ENCODE data around the gene IL10RB.
"Not testable (repeated sequence)": the region's sequence is repeated elsewhere in the genome, so short reads cannot be mapped to it uniquely, and the experiment has no call there.

Gene IL10RB

DNA sequence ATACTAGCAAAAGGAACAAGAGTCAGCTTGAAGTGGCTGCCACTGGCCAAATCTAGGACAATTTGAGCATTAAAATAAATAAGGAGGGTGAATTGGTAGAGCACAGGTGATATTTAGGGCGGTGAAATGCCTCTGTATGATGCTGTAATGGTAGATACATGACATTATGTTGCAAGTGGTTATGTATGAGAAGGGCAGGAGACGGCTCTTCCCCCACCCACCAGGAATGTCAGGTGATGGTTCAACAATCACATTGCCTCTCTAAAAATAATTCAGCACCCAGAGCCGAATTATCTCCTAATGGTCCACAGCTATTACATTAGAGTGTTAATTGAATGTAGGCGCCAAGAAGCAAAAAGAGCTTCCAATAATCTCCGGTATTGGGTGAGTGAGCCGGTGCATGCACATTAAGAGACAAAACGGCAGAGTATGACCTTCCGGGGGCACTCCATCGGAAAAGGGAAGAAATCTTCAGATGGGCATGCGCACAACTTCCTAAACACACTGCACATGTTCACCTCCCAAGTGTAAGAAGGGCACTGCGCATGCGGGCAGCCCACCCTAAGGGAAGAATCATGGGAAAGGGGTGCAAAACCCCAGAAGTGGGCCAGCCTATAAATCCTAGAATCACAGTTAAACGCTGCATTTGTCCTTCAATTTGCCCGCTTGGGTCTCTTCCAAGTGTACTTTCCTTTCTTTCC lies 51.8 kb downstream of the IL10RB start:
- Histone ChIP-seq H3K27ac (peak overlapping the region in 2 of 21 experiments; percentile 7 to 49), H3K4me3 (no peak overlapping the region)

DNA sequence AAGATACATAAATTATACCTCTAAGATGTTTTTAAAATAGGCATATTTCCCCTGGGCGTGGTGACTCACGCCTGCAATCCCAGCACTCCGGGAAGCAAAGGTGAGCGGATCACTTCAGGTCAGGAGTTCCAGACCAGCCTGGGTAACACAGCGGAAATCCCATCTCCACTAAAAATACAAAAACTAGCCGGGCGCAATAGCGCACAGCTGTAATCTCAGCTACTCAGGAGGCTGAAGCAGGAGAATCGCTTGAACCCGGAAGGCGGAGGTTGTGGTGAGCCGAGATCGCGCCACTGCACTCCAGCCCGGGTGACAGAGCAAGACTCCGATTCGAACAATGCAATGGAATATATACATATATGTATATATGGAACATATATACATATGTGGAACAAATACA lies 54.8 kb downstream of the IL10RB start:
- H3K27ac ChIP-seq, H3K4me3 ChIP-seq: not testable (repeated sequence)

DNA sequence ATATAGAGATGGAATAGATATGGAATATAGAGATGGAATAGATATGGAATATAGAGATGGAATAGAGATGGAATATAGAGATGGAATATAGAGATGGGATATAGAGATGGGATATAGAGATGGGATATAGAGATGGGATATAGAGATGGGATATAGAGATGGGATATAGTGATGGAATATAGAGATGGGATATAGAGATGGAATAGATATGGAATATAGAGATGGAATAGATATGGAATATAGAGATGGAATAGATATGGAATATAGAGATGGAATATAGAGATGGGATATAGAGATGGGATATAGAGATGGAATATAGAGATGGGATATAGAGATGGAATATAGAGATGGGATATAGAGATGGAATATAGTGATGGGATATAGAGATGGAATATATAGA lies 57.4 kb downstream of the IL10RB start:
- peak overlapping the region in 3 of 7 experiments; percentile 76 to 100 (median 91) for H3K4me3 ChIP-seq
- H3K27ac ChIP-seq: peak overlapping the region in 2 of 21 experiments; percentile 99

DNA sequence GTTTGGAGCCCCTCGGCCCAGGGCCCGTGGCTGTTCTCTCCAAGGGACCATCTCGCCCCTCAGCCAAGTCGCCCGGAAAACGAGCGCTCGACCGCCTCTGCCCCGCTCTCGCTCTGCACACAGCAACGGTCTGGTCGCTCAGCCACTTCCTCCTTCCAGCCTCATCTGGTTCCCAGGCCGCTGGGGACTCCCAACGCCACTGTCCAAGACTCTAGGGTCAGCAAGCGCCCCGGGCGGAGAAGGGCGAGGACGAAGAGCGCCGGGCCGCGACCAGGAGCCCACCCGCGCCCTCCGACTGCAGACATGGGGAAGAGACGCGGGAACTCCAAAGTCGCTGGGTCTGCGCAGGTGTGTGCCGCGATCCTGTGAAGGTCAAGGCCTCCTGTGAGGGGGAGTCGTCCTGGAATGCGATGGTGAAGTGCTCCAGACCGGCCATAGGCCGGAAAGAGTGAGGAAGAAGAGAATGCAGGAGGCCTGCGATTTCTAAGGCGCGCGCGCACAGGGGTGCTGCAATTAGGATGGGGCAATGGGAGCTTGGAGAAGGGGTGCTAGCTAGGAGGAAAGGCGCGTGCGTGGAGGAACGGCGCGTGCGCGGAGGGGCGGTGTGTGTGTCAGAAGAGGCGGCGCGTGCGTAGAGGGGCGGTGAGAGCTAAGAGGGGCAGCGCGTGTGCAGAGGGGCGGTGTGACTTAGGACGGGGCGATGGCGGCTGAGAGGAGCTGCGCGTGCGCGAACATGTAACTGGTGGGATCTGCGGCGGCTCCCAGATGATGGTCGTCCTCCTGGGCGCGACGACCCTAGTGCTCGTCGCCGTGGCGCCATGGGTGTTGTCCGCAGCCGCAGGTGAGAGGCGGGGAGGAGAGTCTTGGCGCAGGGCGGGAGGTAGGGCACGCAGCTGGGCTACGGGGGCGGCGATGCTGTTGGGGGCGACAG lies 58.4 kb downstream of the IL10RB start, which contains the start of gene IFNAR1:
IFNAR1 (plus strand) TSS at position 680 of the 931 bp plus-strand sequence; CDS start at position 766, 86 bp downstream.
- H3K27ac ChIP-seq: peak within 1 kb of the TSS; percentile 89 to 100 (median 98)
- peak within 1 kb of the TSS; percentile 76 to 100 (median 87) for H3K4me3 ChIP-seq

DNA sequence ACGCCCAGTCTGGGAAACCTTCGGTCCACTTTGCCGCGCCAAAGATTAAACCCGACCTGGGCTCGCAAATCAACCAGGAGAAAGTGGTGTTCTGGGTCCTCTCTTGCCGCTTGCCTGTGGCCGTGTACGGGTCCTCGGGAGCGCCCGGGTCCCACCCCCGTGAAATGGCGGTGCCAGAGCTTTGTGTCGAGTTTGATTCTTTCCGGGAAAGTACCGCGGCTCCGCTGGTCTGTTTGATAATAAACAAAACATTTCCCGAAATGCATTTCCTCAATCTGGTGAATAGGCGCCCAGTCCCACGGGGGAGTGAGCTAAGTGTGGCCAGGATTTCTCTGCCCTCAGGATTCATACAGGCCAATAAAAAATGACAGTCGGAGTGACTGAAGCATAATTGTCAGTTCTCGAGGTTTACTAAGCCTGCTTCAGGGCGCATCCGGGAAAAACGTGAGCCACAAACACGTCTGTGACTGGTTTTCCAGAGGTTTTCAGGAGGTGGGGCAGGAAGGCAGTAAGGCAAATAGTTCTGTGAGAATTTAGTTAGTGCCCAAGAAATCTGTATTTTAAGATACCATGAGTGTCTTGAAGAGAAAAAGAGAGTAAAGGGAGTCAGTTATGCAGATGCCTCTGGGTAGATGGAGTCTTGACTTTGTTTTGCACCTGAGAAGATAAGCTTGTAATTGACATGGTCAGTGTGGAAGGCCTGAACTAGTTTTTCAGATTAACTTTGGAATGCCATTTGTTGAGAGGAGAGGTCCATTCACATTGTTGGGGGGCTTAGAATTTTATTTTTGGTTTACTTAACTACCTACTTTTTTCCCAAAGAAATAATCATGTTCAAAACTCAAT lies 59.3 kb downstream of the IL10RB start:
- Histone ChIP-seq H3K4me3 (peak overlapping the region; percentile 76 to 100 (median 87)), H3K27ac (peak overlapping the region; percentile 89 to 100 (median 98))

DNA sequence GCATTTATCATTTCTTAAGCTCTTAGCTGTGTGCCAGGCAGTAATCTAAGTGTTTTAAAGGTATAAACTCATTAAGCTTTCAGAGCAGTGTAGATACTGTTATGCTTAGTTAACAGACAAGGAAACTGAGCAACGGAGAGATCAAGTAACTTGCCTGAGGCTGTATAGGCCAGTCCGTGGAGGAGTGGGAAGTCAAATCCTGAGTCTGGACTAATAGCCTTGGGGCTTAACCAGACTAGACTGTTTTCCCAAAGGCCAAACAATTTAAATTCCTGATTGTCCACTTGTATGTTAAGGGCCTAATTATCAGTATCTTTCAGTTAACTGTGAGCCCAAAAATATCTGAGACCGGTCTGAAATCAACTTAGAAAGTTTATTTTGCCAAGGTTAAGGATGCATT lies 61.2 kb downstream of the IL10RB start:
- H3K4me3 ChIP-seq: no peak overlapping the region
- no peak overlapping the region for H3K27ac ChIP-seq

DNA sequence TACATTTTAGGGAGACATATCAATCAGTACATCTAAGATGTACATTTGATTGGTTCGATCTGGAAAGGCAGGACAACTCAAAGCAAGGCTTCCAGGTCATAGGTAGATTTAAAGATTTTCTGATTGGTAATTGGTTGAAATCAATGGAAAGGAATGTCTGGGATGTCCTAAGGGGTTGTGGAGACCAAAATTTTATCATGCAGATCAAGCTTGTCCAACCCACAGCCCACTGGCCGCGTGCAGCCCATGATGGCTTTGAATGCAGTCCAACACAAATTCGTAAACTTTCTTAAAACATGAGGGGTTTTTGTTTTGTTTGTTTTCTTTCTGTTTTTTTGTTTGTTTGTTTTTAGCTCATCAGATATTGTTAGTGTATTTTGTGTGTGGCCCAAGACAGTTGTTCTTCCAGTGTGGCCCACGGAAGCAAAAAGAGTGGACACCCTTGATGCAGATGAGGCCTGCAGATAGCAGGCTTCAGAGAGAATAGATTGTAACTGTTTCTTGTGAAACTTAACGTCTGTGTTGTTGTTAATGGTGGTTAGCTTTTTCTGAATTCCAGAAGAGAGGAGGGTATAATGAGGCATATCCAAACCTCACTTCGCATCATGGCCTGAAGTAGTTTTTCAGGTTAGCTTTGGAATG lies 61.7 kb downstream of the IL10RB start:
- H3K27ac ChIP-seq: no peak overlapping the region
- no peak overlapping the region for H3K4me3 ChIP-seq

DNA sequence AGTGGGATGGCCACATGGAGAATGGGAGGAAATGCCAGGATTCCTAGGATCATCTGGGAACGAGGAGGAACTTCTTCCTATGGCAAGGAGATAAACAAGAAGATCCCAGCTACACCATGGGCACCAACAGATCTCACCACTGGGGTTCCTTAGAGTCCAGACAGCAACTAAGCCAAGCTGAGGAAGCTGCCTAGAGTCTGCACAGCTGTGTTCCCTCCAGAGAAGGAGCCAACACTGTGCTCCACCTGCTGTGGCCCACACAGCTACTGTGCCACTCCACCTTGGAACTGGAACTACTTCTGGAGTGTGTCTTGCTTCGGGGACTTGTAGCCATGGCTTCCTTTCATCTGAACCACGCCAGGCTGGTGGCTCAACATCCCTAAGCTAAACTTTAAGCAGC lies 64.6 kb downstream of the IL10RB start:
- Histone ChIP-seq H3K27ac (peak overlapping the region in 1 of 21 experiments; percentile 8), H3K4me3 (no peak overlapping the region)

DNA sequence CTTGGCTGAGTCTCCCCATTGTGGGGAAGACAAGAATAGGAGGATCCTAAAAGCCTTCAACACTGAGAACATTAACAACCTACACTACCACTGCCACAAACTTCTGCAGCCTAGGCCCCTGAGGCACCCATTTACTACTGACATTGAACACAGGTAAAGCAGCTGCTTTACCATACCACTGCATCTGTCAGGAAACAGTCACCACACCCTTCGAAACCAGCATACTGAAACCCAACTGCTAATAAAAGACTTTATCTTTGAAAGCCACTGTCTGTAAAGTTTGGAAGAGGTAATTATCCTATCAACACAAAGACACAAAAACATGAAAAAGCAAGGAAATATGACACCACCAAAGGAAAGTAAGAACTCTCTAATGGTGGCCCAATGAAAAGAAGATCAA lies 66.0 kb downstream of the IL10RB start:
- H3K4me3 ChIP-seq: no peak overlapping the region
- peak overlapping the region in 1 of 21 experiments; percentile 27 for H3K27ac ChIP-seq

DNA sequence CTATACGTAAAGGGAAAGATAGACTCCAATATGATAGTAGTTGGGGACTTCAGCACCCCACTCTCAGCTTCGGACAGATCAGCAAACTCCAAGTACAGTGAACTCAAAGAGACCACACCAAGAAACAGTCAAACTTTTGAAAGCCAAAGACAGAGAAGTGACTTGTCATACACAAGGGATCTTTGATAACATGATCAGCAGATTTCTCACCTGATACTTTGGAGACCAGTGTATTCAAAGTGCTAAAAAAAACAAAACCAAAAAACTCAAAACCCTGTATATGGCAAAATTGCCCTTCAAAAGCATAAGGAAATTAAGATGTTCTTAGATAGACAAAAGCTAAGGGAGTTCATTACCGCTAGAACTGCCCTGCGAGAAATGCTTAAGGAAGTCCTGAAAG lies 68.0 kb downstream of the IL10RB start:
- no peak overlapping the region for H3K27ac ChIP-seq
- no peak overlapping the region for H3K4me3 ChIP-seq

DNA sequence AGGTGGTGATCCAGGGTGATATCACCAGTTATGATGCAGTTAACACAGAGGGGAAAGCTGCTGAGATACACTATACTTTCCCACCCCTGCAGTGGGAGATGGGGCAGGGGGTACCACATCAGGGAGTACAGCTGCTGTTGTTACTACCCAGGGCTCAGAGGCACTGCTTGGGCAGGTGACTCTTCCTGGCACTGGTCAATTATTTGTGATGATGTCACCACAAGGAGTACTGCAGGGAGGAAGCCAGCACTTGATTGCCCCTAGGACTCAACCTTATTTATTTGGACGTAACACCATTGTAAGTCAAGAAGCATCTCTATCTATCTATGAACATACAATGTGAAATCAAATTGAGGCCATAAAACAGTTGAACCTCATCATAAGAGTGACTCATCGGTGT lies 68.7 kb downstream of the IL10RB start:
- H3K27ac ChIP-seq: no peak overlapping the region
- no peak overlapping the region for H3K4me3 ChIP-seq

DNA sequence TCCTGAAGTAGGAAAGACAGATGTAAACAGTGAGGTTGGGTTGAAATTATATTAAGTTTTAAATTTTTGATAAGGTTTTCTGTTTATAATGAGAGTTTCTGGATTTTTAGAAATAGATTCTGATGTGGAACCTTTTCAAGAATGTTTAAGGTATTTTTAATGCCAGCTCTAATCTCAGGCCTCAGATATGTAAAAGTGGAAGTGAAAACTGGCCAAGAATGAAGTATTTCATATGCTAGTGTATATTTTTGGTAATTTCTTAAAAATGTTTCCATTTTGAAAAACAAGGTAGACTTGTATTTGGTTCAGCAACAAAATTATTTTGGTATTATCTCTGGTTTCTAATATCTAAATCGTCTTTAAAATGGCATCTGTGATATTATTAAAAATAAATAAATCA lies 73.0 kb downstream of the IL10RB start:
- Histone ChIP-seq H3K27ac (no peak overlapping the region), H3K4me3 (no peak overlapping the region)

DNA sequence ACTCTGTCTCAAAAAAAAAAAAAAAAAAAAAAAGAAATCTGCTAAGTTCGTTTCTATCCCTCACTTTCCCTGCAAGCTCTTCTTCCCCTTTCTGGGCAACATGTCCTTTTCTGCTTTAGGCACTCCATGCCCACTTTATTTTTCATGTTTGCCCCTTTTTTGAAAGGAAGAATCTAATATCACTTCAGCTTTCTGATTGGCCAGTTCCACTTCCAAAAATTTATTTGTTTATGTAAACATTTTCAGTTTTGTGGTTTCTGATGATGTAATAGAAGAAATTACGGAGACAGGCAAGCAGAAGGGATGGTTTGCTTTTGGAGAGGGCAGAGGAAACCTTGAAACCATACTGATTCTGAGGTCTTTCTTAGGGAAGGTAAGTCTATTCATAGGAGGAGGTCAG lies 73.8 kb downstream of the IL10RB start:
- peak overlapping the region in 1 of 21 experiments; percentile 17 for H3K27ac ChIP-seq
- H3K4me3 ChIP-seq: no peak overlapping the region

DNA sequence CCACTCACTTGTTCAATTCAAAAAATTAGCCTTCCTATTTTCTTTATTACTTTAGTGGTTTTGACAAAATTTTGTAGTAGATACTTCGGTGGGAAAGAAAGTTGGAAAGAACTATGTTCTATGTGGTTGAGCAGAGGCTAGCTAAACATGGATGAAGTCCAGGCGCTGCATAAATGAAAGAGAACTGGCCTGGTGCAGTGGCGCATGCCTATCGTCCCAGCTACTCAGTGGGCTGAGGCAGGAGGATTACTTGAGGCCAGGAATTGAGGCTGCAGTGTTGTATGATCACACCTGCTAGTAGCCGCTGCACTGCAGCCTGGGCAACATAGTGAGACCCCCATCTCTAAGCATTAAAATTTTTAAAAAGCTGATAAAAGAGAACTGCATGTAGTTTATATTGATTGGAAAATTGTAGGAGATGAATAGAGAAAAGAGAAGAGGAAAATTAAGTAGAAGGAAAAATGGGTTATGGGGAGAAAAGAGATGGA lies 79.6 kb downstream of the IL10RB start:
- H3K27ac ChIP-seq: peak overlapping the region in 1 of 21 experiments; percentile 16
- no peak overlapping the region for H3K4me3 ChIP-seq
